ENCODE results near the gene TUBGCP3.

Gene TUBGCP3

DNA sequence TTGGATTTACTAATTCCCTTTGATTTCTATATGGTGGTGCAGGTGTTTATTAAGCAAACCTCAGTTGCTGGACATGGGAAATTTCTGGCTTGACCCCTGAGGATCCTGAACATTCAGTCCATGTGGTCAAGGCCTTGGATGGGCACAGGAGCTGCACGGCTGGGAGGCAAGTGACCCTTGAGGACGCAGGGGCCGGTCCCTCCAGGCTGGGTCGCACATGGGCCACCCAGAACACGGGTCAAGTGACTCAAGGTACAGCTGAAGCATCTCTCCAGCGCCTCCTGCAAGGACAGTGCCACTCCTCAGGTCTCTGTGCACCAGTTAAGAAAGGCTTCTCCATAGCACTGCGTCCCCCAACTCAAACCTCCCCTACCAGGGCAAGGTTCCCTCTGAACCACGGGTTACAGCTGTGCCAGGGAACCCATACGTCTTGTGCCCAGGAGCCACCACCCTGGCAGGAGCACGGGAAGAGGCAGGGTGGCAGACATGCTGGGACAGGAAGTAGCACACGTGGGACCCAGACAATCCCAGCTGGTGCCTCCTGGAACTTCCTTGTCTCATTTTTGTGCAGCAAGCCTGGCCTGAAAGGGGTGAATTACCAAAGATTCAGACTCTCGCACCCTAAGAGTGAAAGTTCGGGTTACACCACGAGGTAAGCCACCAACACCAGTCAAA, 118.7 kb downstream of the TUBGCP3 start:
- Histone ChIP-seq H3K4me3 (ENCODE audit: low read depth in 1 of 2, low read length in 2 of 2) (no peak overlapping the region), H3K9me3 (ENCODE audit: control insufficient read depth in 1 of 2, low read length in 2 of 2) (no peaks in the 10 kb centered on the region), H3K36me3 (ENCODE audit: control insufficient read depth in 1 of 2, insufficient read depth in 2 of 2, low read length in 2 of 2) (no peaks in the 10 kb centered on the region)

GRCh38 chr13:112468069-112468468, 119.9 kb downstream of the TUBGCP3 start:
- Histone ChIP-seq H3K4me3 (ENCODE audit: low read depth in 1 of 2, low read length in 2 of 2) (no peak overlapping the region), H3K27ac (ENCODE audit: low read length) (no peak overlapping the region), H3K36me3 (ENCODE audit: control insufficient read depth in 1 of 2, insufficient read depth in 2 of 2, low read length in 2 of 2) (no peaks in the 10 kb centered on the region), H3K27me3 (ENCODE audit: low read depth, low read length) (no peaks in the 10 kb centered on the region), H3K9me3 (ENCODE audit: control insufficient read depth in 1 of 2, low read length in 2 of 2) (no peaks in the 10 kb centered on the region), H3K4me1 (ENCODE audit: control insufficient read depth in 1 of 2, insufficient read depth in 2 of 2, low read length in 2 of 2) (no peaks in the 10 kb centered on the region)

More for the DNA sequence above, 118.7 kb downstream of the TUBGCP3 start:
- Histone ChIP-seq H3K27ac (ENCODE audit: low read length) (no peak overlapping the region), H3K4me1 (ENCODE audit: control insufficient read depth in 1 of 2, insufficient read depth in 2 of 2, low read length in 2 of 2) (no peaks in the 10 kb centered on the region), H3K27me3 (ENCODE audit: low read depth, low read length) (no peaks in the 10 kb centered on the region)

GRCh38 chr13:112467236-112467635, 120.7 kb downstream of the TUBGCP3 start:
- Histone ChIP-seq H3K4me1 (ENCODE audit: control insufficient read depth in 1 of 2, insufficient read depth in 2 of 2, low read length in 2 of 2) (no peaks in the 10 kb centered on the region), H3K27me3 (ENCODE audit: low read depth, low read length) (no peaks in the 10 kb centered on the region), H3K36me3 (ENCODE audit: control insufficient read depth in 1 of 2, insufficient read depth in 2 of 2, low read length in 2 of 2) (no peaks in the 10 kb centered on the region), H3K9me3 (ENCODE audit: control insufficient read depth in 1 of 2, low read length in 2 of 2) (peaks cover 0 to 5% of the 10 kb centered on the region in 2 donors), H3K27ac (ENCODE audit: low read length) (no peak overlapping the region), H3K4me3 (ENCODE audit: low read depth in 1 of 2, low read length in 2 of 2) (no peak overlapping the region)

- no peak overlapping the region for H3K4me3 ChIP-seq (ENCODE audit: low read depth in 1 of 2, low read length in 2 of 2)
- H3K27me3 ChIP-seq (ENCODE audit: low read depth, low read length), result no peaks in the 10 kb centered on the region
- peaks cover 0 to 10% of the 10 kb centered on the region in 2 donors for H3K9me3 ChIP-seq (ENCODE audit: control insufficient read depth in 1 of 2, low read length in 2 of 2)
- no peak overlapping the region for H3K27ac ChIP-seq (ENCODE audit: low read length)
- no peaks in the 10 kb centered on the region for H3K36me3 ChIP-seq (ENCODE audit: control insufficient read depth in 1 of 2, insufficient read depth in 2 of 2, low read length in 2 of 2)
- no peaks in the 10 kb centered on the region for H3K4me1 ChIP-seq (ENCODE audit: control insufficient read depth in 1 of 2, insufficient read depth in 2 of 2, low read length in 2 of 2)
Observed at GRCh38 chr13:112466132-112467058, 121.6 kb downstream of the TUBGCP3 start.

DNA sequence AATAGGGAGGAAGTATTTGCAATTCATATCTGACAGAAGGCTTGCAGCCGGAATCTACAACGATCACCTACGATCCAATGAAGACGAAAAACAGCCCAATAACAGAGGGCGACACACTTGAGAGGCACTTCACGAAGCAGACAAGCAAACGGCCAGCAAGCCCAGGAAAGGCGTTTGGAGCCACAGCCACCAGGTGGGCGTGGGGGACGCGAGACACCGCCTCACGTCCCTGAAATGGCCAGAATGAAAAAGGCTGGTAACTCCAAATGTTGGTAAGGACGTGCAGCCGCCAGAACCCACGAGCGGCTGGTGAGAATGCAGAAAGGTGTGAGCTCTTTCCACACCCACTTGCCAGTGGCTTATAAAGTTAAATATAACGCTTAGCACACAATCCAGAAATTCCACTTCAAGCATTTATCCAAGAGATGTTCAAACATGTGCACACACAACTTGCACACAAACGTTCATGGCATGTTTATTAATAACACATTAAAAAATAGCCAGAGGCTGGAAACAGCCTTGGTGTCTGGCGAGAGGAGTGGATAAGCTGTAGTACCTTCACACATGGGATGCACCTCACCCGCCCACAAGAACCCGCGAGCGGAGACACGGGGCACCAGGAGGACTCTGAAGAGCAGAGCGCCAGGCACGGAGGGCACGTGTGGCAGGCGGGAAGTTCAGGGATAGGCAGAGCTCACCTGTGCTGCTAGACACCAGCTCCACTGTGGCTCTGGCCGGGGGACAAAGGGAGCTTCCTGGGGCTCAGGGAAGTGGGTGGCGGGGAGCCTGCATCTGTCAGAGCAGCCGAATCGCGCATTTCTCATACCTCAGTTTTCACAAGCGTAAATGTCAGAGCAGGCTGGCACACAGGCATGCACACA, 122.5 kb downstream of the TUBGCP3 start:
- no peak overlapping the region for H3K27ac ChIP-seq (ENCODE audit: low read length)
- peaks cover 0 to 10% of the 10 kb centered on the region in 2 donors for H3K9me3 ChIP-seq (ENCODE audit: control insufficient read depth in 1 of 2, low read length in 2 of 2)
- no peaks in the 10 kb centered on the region for H3K27me3 ChIP-seq (ENCODE audit: low read depth, low read length)
- H3K36me3 ChIP-seq (ENCODE audit: control insufficient read depth in 1 of 2, insufficient read depth in 2 of 2, low read length in 2 of 2), result no peaks in the 10 kb centered on the region
- no peaks in the 10 kb centered on the region for H3K4me1 ChIP-seq (ENCODE audit: control insufficient read depth in 1 of 2, insufficient read depth in 2 of 2, low read length in 2 of 2)
- no peak overlapping the region for H3K4me3 ChIP-seq (ENCODE audit: low read depth in 1 of 2, low read length in 2 of 2)

DNA sequence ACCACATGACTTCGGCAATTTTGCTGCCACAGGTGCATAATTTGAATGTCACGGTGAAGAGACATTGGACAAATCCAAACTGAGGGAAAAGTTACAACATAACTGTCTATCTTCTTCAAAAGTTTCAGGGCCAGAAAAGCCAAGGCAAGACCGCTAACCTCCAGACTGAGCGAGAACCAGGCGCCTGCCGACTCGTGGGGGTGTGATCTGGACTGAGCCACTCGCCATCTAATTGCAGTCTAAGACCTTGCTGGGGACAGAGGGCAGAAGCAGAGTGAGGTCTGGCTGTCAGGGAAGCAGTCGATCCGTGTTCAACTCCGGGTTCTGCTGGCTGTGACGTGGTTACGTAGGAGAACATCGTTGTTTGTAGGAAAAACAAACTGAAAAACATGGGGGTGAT, 123.2 kb downstream of the TUBGCP3 start:
- no peaks in the 10 kb centered on the region for H3K36me3 ChIP-seq (ENCODE audit: control insufficient read depth in 1 of 2, insufficient read depth in 2 of 2, low read length in 2 of 2)
- no peaks in the 10 kb centered on the region for H3K4me1 ChIP-seq (ENCODE audit: control insufficient read depth in 1 of 2, insufficient read depth in 2 of 2, low read length in 2 of 2)
- H3K27ac ChIP-seq (ENCODE audit: low read length), result no peak overlapping the region
- H3K27me3 ChIP-seq (ENCODE audit: low read depth, low read length), result no peaks in the 10 kb centered on the region
- peaks cover 0 to 10% of the 10 kb centered on the region in 2 donors for H3K9me3 ChIP-seq (ENCODE audit: control insufficient read depth in 1 of 2, low read length in 2 of 2)
- no peak overlapping the region for H3K4me3 ChIP-seq (ENCODE audit: low read depth in 1 of 2, low read length in 2 of 2)

GRCh38 chr13:112462408-112462807, 125.5 kb downstream of the TUBGCP3 start:
- no peaks in the 10 kb centered on the region for H3K36me3 ChIP-seq (ENCODE audit: control insufficient read depth in 1 of 2, insufficient read depth in 2 of 2, low read length in 2 of 2)
- H3K4me1 ChIP-seq (ENCODE audit: control insufficient read depth in 1 of 2, insufficient read depth in 2 of 2, low read length in 2 of 2), result no peaks in the 10 kb centered on the region
- peaks cover 0 to 16% of the 10 kb centered on the region in 2 donors for H3K9me3 ChIP-seq (ENCODE audit: control insufficient read depth in 1 of 2, low read length in 2 of 2)
- H3K27me3 ChIP-seq (ENCODE audit: low read depth, low read length), result no peaks in the 10 kb centered on the region
- H3K4me3 ChIP-seq (ENCODE audit: low read depth in 1 of 2, low read length in 2 of 2), result no peak overlapping the region
- H3K27ac ChIP-seq (ENCODE audit: low read length), result no peak overlapping the region

DNA sequence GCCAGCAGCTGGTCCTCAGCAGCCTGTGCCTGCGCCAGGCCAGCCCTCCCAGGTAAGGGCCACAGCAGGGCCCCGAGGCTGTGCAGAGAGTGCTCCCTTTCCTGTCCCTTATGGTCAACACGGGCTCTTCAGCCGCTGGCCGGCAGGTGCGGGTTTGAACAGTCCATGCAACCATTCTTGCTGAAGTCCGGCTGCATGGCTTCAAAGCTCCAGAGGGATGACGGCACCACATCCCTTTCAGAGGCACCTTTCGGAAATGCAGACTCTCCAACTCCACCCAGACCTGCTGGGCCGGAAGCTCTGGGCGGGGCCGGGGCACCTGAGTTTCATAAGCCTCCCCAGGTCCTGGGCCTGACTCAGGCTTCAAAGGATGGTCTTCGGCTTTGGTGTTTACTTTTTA, 130.5 kb downstream of the TUBGCP3 start:
- Histone ChIP-seq H3K27me3 (ENCODE audit: low read depth, low read length) (no peaks in the 10 kb centered on the region), H3K27ac (ENCODE audit: low read length) (no peak overlapping the region), H3K36me3 (ENCODE audit: control insufficient read depth in 1 of 2, insufficient read depth in 2 of 2, low read length in 2 of 2) (no peaks in the 10 kb centered on the region), H3K9me3 (ENCODE audit: control insufficient read depth in 1 of 2, low read length in 2 of 2) (peaks cover 0 to 20% of the 10 kb centered on the region in 2 donors), H3K4me3 (ENCODE audit: low read depth in 1 of 2, low read length in 2 of 2) (no peak overlapping the region), H3K4me1 (ENCODE audit: control insufficient read depth in 1 of 2, insufficient read depth in 2 of 2, low read length in 2 of 2) (no peaks in the 10 kb centered on the region)

DNA sequence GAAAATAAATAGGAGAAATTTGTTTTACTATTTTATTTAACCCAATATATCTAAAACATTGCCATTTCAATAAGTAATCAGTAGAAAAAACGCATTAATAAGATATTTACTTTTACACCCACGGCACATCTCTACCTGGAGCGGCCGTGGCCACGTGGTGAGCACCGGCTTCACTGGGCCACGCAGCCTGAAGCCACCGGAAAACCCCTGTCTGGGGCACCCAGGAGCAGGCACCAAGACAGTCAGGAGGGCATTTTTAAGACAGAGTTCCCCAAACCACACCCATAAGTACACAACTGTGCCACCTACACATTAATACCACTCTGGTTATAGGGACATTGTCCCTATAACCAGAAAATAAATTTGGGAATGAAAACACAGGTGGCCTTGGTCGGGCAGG, 130.9 kb downstream of the TUBGCP3 start:
- no peak overlapping the region for H3K27ac ChIP-seq (ENCODE audit: low read length)
- no peaks in the 10 kb centered on the region for H3K36me3 ChIP-seq (ENCODE audit: control insufficient read depth in 1 of 2, insufficient read depth in 2 of 2, low read length in 2 of 2)
- H3K4me1 ChIP-seq (ENCODE audit: control insufficient read depth in 1 of 2, insufficient read depth in 2 of 2, low read length in 2 of 2), result no peaks in the 10 kb centered on the region
- H3K27me3 ChIP-seq (ENCODE audit: low read depth, low read length), result no peaks in the 10 kb centered on the region
- peaks cover 0 to 16% of the 10 kb centered on the region in 2 donors for H3K9me3 ChIP-seq (ENCODE audit: control insufficient read depth in 1 of 2, low read length in 2 of 2)
- no peak overlapping the region for H3K4me3 ChIP-seq (ENCODE audit: low read depth in 1 of 2, low read length in 2 of 2)

DNA sequence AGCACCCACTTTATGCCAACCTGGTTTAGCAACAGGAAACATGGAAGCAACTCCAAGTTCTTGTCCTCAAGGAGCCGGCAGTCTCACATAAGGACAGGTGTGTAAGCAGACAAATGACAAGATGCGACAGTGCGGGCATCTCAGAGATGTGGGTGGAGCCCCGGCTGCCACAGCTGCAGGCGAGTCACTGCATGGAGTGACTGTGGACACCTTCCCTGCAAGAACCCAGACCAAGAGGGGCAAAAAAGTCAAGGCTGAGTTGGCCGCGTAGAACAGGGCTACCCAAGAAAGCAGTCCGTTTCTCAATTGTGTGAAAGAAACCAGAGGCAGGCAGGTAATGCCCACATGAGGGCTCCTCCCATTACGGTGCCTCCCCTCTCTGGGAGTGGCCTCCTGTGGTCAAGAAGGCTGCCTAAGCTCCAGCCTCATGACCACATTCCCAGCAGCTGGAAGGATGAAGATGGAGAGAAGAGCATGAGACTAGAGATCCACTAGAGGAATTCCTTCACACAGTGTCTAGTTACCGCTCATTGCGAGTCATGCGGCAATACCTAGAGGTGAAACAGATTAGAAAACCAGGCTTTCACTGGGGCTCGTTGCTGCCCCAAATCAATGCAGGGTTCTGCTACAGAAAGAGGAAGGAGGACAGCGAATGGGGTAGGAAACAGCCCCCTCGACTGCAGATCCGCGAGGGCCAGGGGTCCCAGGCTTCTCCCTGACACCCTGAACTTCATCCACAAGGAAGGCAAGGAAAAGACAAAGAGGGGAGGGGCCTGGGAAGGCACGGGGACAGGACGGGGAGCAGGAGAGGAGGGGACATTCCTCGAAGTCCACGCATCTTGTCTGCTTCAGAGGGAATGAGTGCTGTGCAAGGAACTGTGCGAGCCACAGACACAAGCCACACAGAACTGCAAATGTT, 131.6 kb downstream of the TUBGCP3 start:
- no peak overlapping the region for H3K27ac ChIP-seq (ENCODE audit: low read length)
- peaks cover 0 to 13% of the 10 kb centered on the region in 2 donors for H3K9me3 ChIP-seq (ENCODE audit: control insufficient read depth in 1 of 2, low read length in 2 of 2)
- no peaks in the 10 kb centered on the region for H3K4me1 ChIP-seq (ENCODE audit: control insufficient read depth in 1 of 2, insufficient read depth in 2 of 2, low read length in 2 of 2)
- H3K4me3 ChIP-seq (ENCODE audit: low read depth in 1 of 2, low read length in 2 of 2), result no peak overlapping the region
- H3K27me3 ChIP-seq (ENCODE audit: low read depth, low read length), result no peaks in the 10 kb centered on the region
- no peaks in the 10 kb centered on the region for H3K36me3 ChIP-seq (ENCODE audit: control insufficient read depth in 1 of 2, insufficient read depth in 2 of 2, low read length in 2 of 2)
